K562 (cell line): ENCODE results near the gene CDYL2.

Experiments
- ARNT ChIP-seq, 2 experiments: fragments of 450-650 bp; IDR thresholded peaks; 2 replicates each; pipeline ENCODE4 v1.6.1; 2016; ENCODE audit warnings: mild to moderate bottlenecking in 1 of 2
- CBX8 ChIP-seq: fragments of 200-600 bp; sonication (generic); IDR thresholded peaks from 2 replicates; pipeline ENCODE4 v1.6.1; 2012; ENCODE audit warnings: borderline replicate concordance, mixed run types, low read depth, mild to moderate bottlenecking, moderate library complexity, mixed read lengths, low read length, control low read depth, inconsistent platforms; ENCODE audit not compliant: poor library complexity, severe bottlenecking; ENCODE audit errors: extremely low read depth
- CREB1 ChIP-seq, 2 experiments: sonication (generic) in 1 of 2; formaldehyde crosslinking in 1 of 2; IDR thresholded peaks; 2 replicates each; pipeline versions ENCODE4 v1.6.1 to v1.8.0; 2012 to 2022; ENCODE audit warnings: inconsistent platforms in 1 of 2, mild to moderate bottlenecking in 1 of 2, missing genetic modification reagents in 1 of 2, moderate library complexity in 1 of 2
- IFI16 ChIP-seq: fragments of 250-450 bp; sonication (Bioruptor Pico); IDR thresholded peaks from 2 replicates; pipeline ENCODE4 v2.1.2; 2022; ENCODE audit warnings: mild to moderate bottlenecking, inconsistent platforms
- PHF21A ChIP-seq: fragments of 450-650 bp; IDR thresholded peaks from 2 replicates; pipeline ENCODE4 v1.6.1; 2017; ENCODE audit warnings: low read depth, borderline replicate concordance
- RBM25 ChIP-seq: fragments of 200-400 bp; formaldehyde crosslinking; IDR thresholded peaks from 2 replicates; pipeline ENCODE4 v1.6.1; 2018; ENCODE audit warnings: low read length, low read depth, moderate library complexity; ENCODE audit not compliant: severe bottlenecking
- ZBTB1 ChIP-seq: sonication (generic); formaldehyde crosslinking; IDR thresholded peaks from 2 replicates; pipeline ENCODE4 v1.8.1; 2023; ENCODE audit warnings: missing genetic modification reagents, low read depth, mild to moderate bottlenecking, borderline replicate concordance
- ZNF184 ChIP-seq: sonication (generic); formaldehyde crosslinking; IDR thresholded peaks from 2 replicates; pipeline ENCODE4 v1.5.0; 2020; ENCODE audit warnings: missing genetic modification reagents
- TF ChIP-seq, protein P1 (sequence below), 2 experiments: fragments of 450-650 bp; formaldehyde crosslinking in 1 of 2; IDR thresholded peaks; 2 replicates each; pipeline versions ENCODE4 v1.4.0 to v1.6.1; 2014 to 2020; ENCODE audit warnings: mild to moderate bottlenecking in 2 of 2, borderline replicate concordance in 1 of 2, low read depth in 1 of 2
- TF ChIP-seq, protein P2 (sequence below): fragments of 450-650 bp; IDR thresholded peaks from 2 replicates; pipeline ENCODE4 v1.6.1; 2017; ENCODE audit warnings: mild to moderate bottlenecking, moderate library complexity
- TF ChIP-seq, protein P3 (sequence below), 3 experiments: IDR thresholded peaks in 2 of 3; conservative IDR thresholded peaks in 1 of 3; 2 replicates each; pipeline ENCODE4 v1.5.1; 2011 to 2012; ENCODE audit warnings: low read length in 3 of 3, mild to moderate bottlenecking in 3 of 3, control low read depth in 2 of 3, improper control_type of control experiment in 1 of 3, inconsistent platforms in 1 of 3, low read depth in 1 of 3, mixed read lengths in 1 of 3, moderate library complexity in 1 of 3; ENCODE audit not compliant: insufficient read depth in 2 of 3

DNA sequence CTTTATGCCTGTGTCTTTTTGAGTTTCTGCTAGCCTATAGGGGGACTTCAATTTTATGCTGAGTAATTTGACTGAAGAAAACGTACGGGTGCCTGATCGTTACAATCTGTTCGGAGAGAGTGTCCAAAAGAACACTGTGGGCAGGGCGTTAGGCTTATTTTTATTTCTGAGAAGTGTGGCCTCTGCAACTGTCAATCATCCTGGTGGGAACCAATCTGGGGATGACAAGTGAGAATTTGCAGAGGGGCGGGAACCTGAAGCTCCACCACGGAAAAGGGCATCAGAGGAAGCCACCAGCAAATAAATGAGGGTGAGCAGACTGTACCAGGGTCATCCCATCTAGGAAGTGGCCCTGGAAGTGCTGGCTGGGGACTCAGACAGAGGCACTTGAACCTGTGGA is 12.0 kb upstream of the CDYL2 start:
- TF ChIP-seq ZNF184 (CRISPR knock-in tag): no peak
- TF ChIP-seq, protein P1, sequence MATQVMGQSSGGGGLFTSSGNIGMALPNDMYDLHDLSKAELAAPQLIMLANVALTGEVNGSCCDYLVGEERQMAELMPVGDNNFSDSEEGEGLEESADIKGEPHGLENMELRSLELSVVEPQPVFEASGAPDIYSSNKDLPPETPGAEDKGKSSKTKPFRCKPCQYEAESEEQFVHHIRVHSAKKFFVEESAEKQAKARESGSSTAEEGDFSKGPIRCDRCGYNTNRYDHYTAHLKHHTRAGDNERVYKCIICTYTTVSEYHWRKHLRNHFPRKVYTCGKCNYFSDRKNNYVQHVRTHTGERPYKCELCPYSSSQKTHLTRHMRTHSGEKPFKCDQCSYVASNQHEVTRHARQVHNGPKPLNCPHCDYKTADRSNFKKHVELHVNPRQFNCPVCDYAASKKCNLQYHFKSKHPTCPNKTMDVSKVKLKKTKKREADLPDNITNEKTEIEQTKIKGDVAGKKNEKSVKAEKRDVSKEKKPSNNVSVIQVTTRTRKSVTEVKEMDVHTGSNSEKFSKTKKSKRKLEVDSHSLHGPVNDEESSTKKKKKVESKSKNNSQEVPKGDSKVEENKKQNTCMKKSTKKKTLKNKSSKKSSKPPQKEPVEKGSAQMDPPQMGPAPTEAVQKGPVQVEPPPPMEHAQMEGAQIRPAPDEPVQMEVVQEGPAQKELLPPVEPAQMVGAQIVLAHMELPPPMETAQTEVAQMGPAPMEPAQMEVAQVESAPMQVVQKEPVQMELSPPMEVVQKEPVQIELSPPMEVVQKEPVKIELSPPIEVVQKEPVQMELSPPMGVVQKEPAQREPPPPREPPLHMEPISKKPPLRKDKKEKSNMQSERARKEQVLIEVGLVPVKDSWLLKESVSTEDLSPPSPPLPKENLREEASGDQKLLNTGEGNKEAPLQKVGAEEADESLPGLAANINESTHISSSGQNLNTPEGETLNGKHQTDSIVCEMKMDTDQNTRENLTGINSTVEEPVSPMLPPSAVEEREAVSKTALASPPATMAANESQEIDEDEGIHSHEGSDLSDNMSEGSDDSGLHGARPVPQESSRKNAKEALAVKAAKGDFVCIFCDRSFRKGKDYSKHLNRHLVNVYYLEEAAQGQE (IDR thresholded peaks at IDR 0.05; ENCODE audit: borderline replicate concordance): no peak
- TF ChIP-seq, protein P1 (CRISPR knock-in tag; IDR thresholded peaks at IDR 0.05; ENCODE audit: low read depth): no peak
- no peak for TF ChIP-seq IFI16 (CRISPR knock-in tag)
- TF ChIP-seq, protein P2, sequence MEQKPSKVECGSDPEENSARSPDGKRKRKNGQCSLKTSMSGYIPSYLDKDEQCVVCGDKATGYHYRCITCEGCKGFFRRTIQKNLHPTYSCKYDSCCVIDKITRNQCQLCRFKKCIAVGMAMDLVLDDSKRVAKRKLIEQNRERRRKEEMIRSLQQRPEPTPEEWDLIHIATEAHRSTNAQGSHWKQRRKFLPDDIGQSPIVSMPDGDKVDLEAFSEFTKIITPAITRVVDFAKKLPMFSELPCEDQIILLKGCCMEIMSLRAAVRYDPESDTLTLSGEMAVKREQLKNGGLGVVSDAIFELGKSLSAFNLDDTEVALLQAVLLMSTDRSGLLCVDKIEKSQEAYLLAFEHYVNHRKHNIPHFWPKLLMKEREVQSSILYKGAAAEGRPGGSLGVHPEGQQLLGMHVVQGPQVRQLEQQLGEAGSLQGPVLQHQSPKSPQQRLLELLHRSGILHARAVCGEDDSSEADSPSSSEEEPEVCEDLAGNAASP: no peak
- TF ChIP-seq ARNT (IDR thresholded peaks at IDR 0.05): no peak
- TF ChIP-seq CBX8: no peak
- TF ChIP-seq CREB1 (IDR thresholded peaks at IDR 0.05): no peak
- TF ChIP-seq CREB1 (CRISPR knock-in tag; IDR thresholded peaks at IDR 0.05): no peak
- no peak for TF ChIP-seq RBM25
- TF ChIP-seq, protein P3, sequence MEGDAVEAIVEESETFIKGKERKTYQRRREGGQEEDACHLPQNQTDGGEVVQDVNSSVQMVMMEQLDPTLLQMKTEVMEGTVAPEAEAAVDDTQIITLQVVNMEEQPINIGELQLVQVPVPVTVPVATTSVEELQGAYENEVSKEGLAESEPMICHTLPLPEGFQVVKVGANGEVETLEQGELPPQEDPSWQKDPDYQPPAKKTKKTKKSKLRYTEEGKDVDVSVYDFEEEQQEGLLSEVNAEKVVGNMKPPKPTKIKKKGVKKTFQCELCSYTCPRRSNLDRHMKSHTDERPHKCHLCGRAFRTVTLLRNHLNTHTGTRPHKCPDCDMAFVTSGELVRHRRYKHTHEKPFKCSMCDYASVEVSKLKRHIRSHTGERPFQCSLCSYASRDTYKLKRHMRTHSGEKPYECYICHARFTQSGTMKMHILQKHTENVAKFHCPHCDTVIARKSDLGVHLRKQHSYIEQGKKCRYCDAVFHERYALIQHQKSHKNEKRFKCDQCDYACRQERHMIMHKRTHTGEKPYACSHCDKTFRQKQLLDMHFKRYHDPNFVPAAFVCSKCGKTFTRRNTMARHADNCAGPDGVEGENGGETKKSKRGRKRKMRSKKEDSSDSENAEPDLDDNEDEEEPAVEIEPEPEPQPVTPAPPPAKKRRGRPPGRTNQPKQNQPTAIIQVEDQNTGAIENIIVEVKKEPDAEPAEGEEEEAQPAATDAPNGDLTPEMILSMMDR (IDR thresholded peaks at IDR 0.05 in 2 of 3, conservative IDR thresholded peaks at IDR 0.05 in 1 of 3; ENCODE audit: insufficient read depth in 2 of 3, low read depth in 1 of 3, low read length in 3 of 3): no peak
- no peak for TF ChIP-seq ZBTB1
- no peak for TF ChIP-seq PHF21A
